T-helper 2 cell treated with Interferon-gamma antibody and Interleukin-4, amounts not matched to agents 100 ng/mL and 5 ng/mL, for 36 hours (primary cell): ENCODE measurements around the gene CIROP. TPM values are rescaled to one million over a fixed set of nuclear protein-coding genes. Genes with fewer than 3 reads are reported as not detected.

Experiments used
- intact Hi-C: fragments of 100-400 bp; cut with micrococcal nuclease; formaldehyde crosslinking; loops from one replicate; pipeline ENCODE4 v1.15.1; 2023
- total RNA-seq: library from RNA; stranded (reverse); gene quantifications from 2 replicates; pipeline ENCODE4 v1.2.3, GENCODE V29; 2022

CIROP gene, protein sequence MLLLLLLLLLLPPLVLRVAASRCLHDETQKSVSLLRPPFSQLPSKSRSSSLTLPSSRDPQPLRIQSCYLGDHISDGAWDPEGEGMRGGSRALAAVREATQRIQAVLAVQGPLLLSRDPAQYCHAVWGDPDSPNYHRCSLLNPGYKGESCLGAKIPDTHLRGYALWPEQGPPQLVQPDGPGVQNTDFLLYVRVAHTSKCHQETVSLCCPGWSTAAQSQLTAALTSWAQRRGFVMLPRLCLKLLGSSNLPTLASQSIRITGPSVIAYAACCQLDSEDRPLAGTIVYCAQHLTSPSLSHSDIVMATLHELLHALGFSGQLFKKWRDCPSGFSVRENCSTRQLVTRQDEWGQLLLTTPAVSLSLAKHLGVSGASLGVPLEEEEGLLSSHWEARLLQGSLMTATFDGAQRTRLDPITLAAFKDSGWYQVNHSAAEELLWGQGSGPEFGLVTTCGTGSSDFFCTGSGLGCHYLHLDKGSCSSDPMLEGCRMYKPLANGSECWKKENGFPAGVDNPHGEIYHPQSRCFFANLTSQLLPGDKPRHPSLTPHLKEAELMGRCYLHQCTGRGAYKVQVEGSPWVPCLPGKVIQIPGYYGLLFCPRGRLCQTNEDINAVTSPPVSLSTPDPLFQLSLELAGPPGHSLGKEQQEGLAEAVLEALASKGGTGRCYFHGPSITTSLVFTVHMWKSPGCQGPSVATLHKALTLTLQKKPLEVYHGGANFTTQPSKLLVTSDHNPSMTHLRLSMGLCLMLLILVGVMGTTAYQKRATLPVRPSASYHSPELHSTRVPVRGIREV
- not detected in 2 replicates for total RNA-seq

DNA sequence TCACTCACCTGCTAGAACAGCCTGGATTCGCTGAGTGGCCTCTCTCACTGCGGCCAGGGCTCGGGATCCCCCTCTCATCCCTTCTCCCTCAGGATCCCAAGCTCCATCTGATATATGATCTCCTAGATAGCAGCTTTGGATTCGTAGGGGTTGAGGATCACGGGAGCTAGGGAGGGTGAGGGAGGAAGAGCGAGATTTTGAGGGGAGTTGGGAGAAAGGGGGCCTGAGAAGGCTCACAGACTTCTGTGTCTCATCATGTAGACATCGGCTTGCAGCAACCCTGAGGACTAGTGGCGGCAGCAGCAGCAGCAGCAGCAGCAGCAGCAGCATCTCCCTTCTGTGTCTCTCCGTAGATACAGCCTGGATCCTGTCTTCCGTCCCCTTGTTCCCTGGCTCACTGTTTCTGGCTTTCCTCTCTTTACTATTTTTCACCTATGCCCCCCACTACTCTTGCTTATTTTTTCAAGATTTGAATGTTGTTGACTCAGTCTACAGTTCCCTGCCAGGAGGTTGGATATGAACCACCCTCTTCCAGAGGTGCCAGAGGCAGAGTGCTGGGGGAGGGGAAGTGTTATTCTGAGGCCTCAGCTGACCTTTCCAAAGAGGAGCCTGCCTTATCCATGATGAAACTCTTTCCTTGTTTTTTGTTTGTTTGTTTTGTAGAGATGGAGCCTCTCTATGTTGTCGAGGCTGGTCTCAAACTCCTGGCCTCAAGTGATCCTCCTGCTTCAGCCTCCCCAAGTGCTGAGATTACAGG, at the start of gene CIROP:
TSS of gene CIROP (minus strand) at position 399 of the 757 bp plus-strand sequence. CDS start at position 330, 69 bp downstream.
- intact Hi-C loops, result no loop called here

GRCh38 chr14:23153851-23154796, 49.3 kb upstream of the CIROP start:
- intact Hi-C loops, result no loop called here

DNA sequence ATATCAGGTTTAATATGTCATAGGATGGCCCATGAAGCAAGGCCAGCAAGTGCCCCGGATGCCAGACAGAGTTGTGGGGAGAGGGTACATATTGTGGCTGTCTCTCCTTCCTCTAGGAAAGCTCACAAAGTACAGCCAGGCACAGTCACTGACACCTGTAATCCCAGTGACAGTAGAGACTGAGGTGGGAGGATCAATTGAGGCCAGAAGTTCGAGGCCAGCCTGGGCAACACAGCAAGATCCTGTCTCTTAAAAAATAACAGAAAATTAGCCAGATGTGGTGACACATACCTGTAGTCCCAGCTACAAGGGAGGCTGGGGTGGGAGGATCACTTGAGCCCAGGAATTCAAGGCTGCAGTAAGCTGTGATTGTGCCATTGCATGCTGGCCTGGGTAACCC, 46.6 kb upstream of the CIROP start:
- intact Hi-C loops, result no loop called here

GRCh38 chr14:23149745-23150144, 45.0 kb upstream of the CIROP start:
- intact Hi-C loops, result no loop called here

GRCh38 chr14:23148591-23149249, 43.9 kb upstream of the CIROP start:
- intact Hi-C loops, result no loop called here

- intact Hi-C loops, result no loop called here
Observed at GRCh38 chr14:23147676-23148075, 42.9 kb upstream of the CIROP start.

- intact Hi-C loops, result no loop called here
Observed at GRCh38 chr14:23146980-23147379, 42.2 kb upstream of the CIROP start.

DNA sequence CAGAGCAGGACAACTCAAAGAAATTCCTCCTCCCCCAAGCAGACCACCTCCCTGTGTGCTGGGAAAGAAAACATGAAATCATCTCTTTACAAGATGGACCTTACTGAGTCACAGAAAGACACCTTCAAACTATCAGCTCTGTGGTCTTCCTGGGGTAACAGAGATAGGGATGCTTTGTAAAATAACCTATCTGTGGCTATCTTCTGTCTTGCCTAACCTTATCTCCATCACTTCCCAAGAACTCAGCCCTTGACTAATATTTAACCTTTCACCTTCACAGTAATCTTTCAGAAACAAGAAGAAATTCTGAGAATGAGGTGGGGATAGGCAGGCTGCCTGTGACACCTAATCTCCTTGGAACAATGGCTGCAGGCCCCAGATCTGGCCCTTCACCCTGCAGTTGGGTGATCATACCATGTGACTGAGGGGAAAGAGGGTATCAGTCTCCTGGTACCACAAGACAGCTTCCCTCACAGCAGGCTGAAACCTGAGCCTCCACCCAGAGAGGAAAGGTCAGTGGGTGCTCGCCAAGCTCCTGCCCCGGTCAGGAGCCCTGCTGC, 41.6 kb upstream of the CIROP start:
- intact Hi-C loops, result no loop called here

DNA sequence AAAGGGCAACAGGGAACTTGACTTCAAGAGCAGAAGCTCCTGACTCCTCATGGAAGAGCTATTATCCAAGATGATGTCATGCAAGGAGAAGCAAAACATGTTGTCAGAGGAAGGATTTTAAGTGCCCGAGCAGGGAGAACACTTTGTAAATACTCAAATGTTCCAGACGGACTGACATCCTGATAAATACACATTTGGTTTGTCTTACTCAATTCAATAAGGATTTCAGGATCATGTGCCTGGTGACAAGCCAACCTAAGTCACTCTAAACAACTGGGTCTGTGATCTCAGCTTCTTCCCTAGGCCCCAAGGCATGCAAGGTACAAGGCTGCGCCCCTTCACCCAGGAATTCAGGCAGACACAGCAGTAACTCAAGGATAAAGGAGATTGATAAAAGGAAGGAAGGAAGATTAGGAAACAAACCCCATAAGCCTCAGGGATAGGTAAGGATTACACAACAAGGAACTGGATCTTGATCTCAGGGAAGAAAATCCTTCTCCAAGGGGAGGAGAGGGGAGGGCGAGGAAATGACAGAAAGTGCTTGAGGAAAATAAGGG, 41.1 kb upstream of the CIROP start:
- intact Hi-C loops, result no loop called here

- intact Hi-C loops, result no loop called here
Observed at GRCh38 chr14:23143911-23144310, 39.1 kb upstream of the CIROP start.

DNA sequence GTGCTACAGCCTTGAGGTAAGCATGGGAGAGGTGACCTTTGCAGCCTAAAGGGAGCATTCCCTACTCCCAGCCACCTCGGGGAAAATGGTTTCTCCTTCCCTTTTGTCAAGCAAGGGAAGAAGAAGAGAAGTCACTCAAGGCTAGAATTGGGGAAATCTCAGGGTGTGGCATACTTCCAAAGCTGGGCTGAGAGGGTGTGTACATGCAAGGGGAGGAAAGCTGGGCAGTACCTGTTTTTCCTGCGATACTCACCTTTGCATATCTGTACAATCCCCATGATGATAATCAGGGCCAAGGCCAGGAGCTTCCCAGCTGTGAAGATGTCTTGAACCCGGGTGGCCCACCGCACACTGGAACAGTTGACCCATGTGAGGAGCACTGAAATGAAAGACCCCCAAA, 38.0 kb upstream of the CIROP start:
- intact Hi-C loops, result no loop called here

DNA sequence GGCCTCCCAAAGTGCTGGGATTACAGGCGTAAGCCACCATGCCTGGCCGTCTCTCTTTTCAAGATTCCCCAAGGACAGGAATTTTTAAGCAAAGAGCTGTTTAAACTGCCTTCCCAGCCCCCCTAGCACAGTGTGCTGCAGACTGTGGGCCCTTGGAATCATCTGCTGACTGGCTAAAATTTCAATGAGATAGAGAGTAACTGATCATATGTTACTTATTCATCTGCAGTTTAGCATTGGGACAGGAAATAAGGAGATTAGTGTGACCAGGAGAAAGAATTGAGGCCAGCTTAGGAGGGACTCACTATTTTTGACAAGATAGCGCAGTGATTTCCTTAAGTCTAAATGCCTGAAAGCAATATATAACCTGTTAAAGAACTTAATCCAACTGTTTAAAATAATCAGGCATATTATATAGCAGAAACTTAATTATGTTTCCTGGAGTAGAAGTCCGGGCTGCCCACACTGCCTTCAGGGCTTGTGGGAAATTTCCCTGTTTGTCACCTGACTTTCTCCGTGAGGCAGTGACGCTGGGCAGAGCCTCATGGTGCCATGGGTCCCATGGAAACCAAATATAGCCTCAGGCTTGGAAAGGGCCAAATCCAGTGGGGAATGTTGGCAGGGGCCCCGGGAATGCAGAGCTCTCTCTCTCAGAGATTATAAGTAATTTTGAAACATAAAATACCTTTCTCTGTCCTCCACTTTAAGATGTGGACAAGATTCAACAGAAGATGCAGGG, 37.1 kb upstream of the CIROP start:
- intact Hi-C loops, result no loop called here

DNA sequence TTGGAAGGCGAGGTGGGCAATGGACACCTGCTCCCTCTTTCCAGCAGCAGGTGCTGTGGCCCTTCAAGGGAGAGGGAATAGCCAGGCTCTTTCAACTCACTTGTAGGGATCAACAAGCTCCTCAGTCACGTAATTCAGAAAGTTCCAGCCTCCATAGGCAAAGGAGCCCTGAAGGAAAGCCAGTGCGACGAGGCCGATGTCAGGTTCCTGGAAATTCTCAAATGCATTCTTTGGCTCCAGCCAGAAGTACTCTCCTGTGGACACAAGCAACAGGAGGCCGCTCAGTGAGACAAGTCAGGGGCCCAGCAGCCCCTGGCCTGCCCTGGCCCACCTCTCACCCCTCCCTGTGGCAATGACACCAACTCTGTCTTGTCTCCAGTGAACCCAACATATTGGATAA, 35.6 kb upstream of the CIROP start:
- intact Hi-C loops, result no loop called here

- intact Hi-C loops, result no loop called here
Observed at GRCh38 chr14:23139874-23140273, 35.1 kb upstream of the CIROP start.

DNA sequence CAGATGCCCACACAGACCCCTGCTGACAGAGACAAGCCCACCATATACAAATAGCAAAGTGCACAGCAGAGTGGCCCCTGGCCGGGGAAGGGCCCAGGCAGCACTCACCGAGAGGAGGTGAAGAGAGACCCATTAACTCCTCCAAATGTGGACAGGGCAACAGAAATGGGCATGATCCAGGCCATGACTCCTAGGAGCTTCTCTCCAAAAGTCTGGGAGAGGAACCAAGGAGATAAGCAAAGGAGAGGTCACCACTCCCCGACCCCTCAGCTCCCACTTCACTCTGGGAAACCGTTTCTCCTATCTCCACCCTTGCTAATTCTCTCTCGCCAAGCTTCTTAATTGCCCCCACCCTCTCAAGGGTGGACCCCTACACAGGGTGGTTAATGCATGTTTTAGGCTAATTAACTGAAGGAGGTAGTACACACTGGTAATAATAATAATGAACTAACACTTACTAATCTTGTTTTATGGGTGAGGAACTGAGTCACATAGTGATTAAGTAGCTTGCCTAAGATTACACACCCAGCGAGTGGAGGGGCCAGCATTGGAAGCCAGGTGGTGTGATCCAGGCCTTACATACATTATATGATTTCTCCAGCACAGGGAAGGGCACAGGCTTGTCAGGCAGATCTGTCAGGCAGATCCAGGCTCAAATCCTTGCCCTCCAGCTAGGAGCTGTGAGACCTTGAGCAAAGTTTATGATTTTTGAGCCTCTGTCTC, 33.2 kb upstream of the CIROP start:
- intact Hi-C loops, result no loop called here

DNA sequence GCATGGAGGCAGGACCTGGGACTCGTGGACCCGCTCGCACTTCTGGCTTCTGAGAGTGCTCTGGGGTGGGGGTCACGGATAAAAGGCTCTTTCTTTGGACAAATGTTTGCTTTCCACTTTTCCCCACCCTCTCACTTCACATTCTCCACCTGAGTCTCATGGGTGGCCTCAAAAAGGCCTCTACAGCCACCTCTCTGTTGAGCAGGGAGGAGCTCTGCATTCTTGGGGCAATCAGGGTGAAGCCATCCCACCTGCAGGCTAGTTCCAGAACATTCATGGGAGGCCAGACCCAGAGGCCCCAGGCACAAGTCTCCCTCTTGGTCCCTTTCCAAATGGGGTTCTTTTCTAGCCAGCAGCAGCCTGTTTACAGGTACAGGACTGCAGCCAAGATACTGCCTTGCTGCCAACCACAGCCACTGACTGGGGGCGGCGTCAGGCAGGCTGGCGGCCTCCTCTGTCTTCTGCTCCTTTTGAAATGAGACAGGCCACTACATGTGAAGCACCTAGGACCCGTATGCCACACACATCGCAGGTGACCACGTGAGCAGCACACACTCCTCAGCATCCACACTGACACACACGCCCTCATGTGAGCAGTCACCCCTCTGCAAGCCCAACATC, 32.5 kb upstream of the CIROP start:
- intact Hi-C loops, result no loop called here

GRCh38 chr14:23136566-23137133, 31.9 kb upstream of the CIROP start:
- intact Hi-C loops, result no loop called here
